Aorta (tissue), 5 donors: ENCODE measurements around the gene ANKRD2. TPM values are rescaled to one million over a fixed set of nuclear protein-coding genes. Genes with fewer than 3 reads are reported as not detected.

ENCODE experiments used
- ATAC-seq: fragments of 200-7000 bp; cut with Tn5 transposase; one replicate; pipeline ENCODE4 v1.9.1; 2022; ENCODE audit warnings: moderate library complexity; ENCODE audit not compliant: low FRiP score
- DNase-seq, 2 donors: peaks; one replicate each; pipeline ENCODE4 v3.0.0-alpha.2; 2020
- H3K27ac ChIP-seq, 2 donors: one replicate each; pipeline ENCODE4 v1.5.1; 2013; ENCODE audit warnings: low read length in 2 of 2, mild to moderate bottlenecking in 2 of 2, moderate library complexity in 2 of 2, control low read depth in 1 of 2, inconsistent platforms in 1 of 2, low read depth in 1 of 2
- H3K27me3 ChIP-seq, 2 donors: one replicate each; pipeline ENCODE4 v1.6.1; 2013; ENCODE audit warnings: control low read depth in 1 of 2, low read length in 1 of 2, mild to moderate bottlenecking in 1 of 2, moderate library complexity in 1 of 2; ENCODE audit not compliant: insufficient read depth in 2 of 2, control insufficient read depth in 1 of 2
- H3K36me3 ChIP-seq, 2 donors: one replicate each; pipeline ENCODE4 v1.6.1; 2013; ENCODE audit warnings: control low read depth in 1 of 2, low read length in 1 of 2, mild to moderate bottlenecking in 1 of 2; ENCODE audit not compliant: insufficient read depth in 2 of 2, control insufficient read depth in 1 of 2
- H3K4me1 ChIP-seq, 2 donors: one replicate each; pipeline ENCODE4 v1.6.1; 2013; ENCODE audit warnings: low read length in 2 of 2, control low read depth in 1 of 2, mild to moderate bottlenecking in 1 of 2, moderate library complexity in 1 of 2; ENCODE audit not compliant: insufficient read depth in 2 of 2, control insufficient read depth in 1 of 2
- H3K4me3 ChIP-seq, 2 donors: one replicate each; pipeline ENCODE4 v1.5.1; 2013; ENCODE audit warnings: low read length in 2 of 2, control low read depth in 1 of 2, mild to moderate bottlenecking in 1 of 2
- H3K9me3 ChIP-seq: one replicate; pipeline ENCODE4 v1.6.1; 2013; ENCODE audit warnings: mild to moderate bottlenecking, low read length; ENCODE audit not compliant: control insufficient read depth
- WGBS, 2 donors: extraction: QIAGEN DNeasy Blood & Tissue Kit; methylation state at CpG; one replicate each; pipeline ENCODE4 v1.1.7; 2013; 5-methylcytosine and 5-hydroxymethylcytosine counted together
- intact Hi-C, 2 donors: fragments of 100-400 bp; cut with DNase I; formaldehyde crosslinking; loops; one replicate each; pipeline versions ENCODE4 v1.14.2 to v1.15.0; 2022
- polyA plus RNA-seq, 2 donors: library from polyadenylated mRNA; stranded (reverse); fragments of 200-250 nt; gene quantifications; one replicate each; pipeline ENCODE4 v1.2.3, GENCODE V29; 2013
- total RNA-seq, 2 donors: library from RNA; stranded (reverse); fragmentation: NEBNext Ultra II Directional; extraction: Animal tissue kit (Norgen Biotek cat#: 25700); gene quantifications; one replicate each; pipeline ENCODE4 v1.2.1, GENCODE V29; 2021
- donor health status: healthy with polysubstance abuse.
- donor health status: Bipolar disorder and iron deficiency.
- donor health status: DM: no; HTN: no; CAD: no.
- donor health status: DM: no; HTN: no; CAD: no.
- donor health status: DM: yes; HTN: yes; CAD: no.

The ANKRD2 gene
- total and polyA plus RNA-seq, 4 donors: 0.39 to 3.1 (median 1.1) TPM

DNA sequence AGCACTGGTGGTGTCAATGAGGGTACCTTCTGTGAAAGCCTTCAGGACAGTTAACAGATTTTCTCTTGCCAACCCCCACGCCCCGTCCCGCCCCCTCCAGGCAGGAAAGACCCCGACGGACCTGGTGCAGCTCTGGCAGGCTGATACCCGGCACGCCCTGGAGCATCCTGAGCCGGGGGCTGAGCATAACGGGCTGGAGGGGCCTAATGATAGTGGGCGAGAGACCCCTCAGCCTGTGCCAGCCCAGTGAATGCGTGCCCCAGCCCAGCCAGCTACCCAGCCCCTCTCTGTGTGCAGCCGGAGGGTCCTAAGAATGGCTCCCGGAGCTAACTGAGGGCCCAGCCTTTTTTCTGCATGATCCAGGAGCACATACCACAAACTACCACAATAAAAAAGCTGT is 10.9 kb downstream of the ANKRD2 start:
- Histone ChIP-seq H3K36me3 (no peaks in the 10 kb centered on the region), H3K4me1 (no peaks in the 10 kb centered on the region), H3K27ac (no peak overlapping the region), H3K9me3 (no peaks in the 10 kb centered on the region), H3K27me3 (no peaks in the 10 kb centered on the region), H3K4me3 (no peak overlapping the region)
- WGBS, 2 donors: 93 to 94% methylated on average over 13 of the region's 13 CpGs
- DNase-seq (peak in 1 of 2 donors; percentile 63), ATAC-seq (no peak)
- intact Hi-C loops: no loop called here

DNA sequence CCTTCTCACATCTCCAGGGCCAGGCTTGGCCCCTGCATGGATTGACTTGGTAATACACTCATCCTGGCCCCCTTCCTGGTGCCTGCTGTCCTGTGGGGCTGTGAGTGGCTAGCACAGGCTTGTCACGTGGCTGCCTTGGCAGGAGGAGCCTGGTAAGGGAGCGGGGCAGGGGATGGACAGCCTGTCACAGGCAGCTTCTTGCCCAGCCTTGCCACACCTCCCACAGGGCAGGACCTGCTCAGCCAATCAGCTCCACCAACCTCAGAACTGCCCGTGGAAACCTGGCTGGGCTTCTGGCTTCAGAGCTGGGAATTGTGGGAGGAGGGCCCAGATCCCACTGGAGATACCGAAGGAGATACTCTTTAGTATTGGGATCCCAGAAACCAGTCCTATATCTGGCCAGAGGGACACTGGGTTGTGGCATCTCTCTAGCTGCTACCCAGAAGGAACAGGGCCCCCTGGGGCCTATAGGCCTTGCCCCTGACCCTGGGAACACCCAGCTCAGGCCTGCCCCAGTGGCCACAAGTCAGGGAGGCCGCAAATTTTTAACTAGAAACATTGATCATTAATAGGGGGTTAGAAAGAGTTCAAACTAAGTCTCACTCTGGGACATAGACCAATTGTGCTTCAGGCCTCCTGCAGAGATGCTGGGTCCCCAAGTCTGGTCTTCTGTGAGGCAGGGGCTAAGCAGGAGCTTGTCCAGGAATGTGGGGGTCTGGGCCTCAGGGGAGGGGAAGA is 11.7 kb downstream of the ANKRD2 start, which contains the start of gene HOGA1:
Gene HOGA1, plus strand, starts transcription at position 330 of the 738 bp plus-strand sequence. Its CDS starts 315 bp downstream, at position 645.
- H3K27ac ChIP-seq: peak within 1 kb of the TSS in 1 of 2 donors; percentile 16
- H3K4me1 ChIP-seq: no peaks in the 10 kb centered on the region
- H3K36me3 ChIP-seq: no peaks in the 10 kb centered on the region
- intact Hi-C loops: no loop called here
- WGBS, 2 donors: 18 to 27% methylated on average over 4 to 5 of the region's 5 CpGs
- H3K27me3 ChIP-seq: no peaks in the 10 kb centered on the region
- DNase-seq (peak; percentile 87 to 94), ATAC-seq (peak; percentile 91)
- H3K4me3 ChIP-seq: no peak within 1 kb of the TSS
- no peaks in the 10 kb centered on the region for H3K9me3 ChIP-seq

DNA sequence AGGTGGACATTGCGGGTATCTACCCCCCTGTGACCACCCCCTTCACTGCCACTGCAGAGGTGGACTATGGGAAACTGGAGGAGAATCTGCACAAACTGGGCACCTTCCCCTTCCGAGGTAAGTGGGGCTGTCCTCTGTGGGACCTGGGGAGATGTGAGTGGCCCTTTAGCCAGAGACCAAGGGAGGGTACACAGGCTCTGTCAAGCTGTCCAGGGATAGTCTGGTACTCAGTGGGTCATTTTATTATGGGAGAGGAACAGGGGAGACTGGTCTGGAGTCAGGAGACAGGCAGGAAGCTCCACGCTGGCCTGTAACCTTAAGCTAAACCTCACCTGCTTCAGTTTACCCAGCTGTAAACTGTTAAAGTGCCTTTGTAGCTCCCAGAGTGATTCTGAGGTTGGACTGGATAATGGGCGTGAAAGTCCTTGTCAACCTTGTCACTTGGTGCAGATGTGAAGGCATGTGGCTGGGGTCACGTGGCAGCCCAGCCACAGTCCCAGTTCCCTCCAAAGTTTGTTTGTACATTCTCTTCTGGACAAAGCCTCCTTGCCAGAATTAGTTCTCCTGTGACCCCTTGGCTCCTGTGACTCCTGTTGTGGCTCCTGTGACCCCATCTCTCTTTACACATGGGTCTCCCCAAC is 12.3 kb downstream of the ANKRD2 start:
- no peaks in the 10 kb centered on the region for H3K9me3 ChIP-seq
- H3K27me3 ChIP-seq: no peaks in the 10 kb centered on the region
- intact Hi-C loops: no loop called here
- WGBS, 2 donors: 73 to 80% methylated on average over 5 of the region's 5 CpGs
- H3K27ac ChIP-seq: peak overlapping the region in 1 of 2 donors; percentile 16
- no peaks in the 10 kb centered on the region for H3K36me3 ChIP-seq
- no peak overlapping the region for H3K4me3 ChIP-seq
- ATAC-seq: no peak
- DNase-seq: peak in 1 of 2 donors; percentile 61
- no peaks in the 10 kb centered on the region for H3K4me1 ChIP-seq

DNA sequence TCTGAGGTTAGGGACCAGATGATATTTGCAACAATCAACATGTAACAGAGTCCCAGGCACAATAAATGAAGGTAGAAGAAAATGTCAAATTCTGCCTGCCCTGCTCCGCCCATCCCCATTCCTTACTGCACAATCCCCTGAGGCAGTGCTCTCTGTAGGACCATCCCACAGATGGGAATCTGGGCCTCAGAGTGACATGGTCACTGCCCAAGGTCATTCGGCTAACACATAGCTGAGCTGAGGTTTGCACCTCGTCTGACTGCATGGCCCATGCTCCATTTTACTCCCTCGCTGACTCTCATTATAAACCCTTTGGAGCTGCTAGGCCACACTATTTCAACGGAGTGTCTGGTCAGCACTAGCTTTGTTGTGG is 12.8 kb downstream of the ANKRD2 start:
- H3K27me3 ChIP-seq: no peaks in the 10 kb centered on the region
- H3K36me3 ChIP-seq: no peaks in the 10 kb centered on the region
- H3K27ac ChIP-seq: no peak overlapping the region
- no peaks in the 10 kb centered on the region for H3K9me3 ChIP-seq
- no peak overlapping the region for H3K4me3 ChIP-seq
- DNase-seq (no peak), ATAC-seq (no peak)
- intact Hi-C loops: no loop called here
- no peaks in the 10 kb centered on the region for H3K4me1 ChIP-seq
- 92 to 94% methylated on average over 5 of the region's 5 CpGs for WGBS, 2 donors

DNA sequence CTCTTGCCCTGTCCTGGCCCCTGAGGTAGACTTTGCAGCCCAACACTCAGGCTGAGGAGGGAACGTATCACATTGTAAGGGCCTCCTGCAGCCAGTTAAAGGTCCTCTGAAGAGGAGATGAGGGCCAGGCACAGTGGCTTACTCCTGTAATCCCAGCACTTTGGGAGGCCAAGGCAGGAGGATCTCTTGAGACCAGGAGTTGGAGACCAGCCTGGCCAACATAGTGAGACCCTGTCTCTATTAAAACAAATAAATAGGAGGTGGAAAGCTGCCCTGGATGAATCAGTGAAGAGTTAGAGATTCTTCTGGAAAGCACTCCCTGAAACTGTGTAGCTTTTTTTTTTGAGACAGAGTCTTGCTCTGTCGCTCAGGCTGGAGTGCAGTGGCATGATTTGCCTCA is 14.6 kb downstream of the ANKRD2 start:
- Histone ChIP-seq H3K4me3 (no peak overlapping the region), H3K27ac (no peak overlapping the region), H3K9me3 (no peaks in the 10 kb centered on the region), H3K36me3 (no peaks in the 10 kb centered on the region), H3K4me1 (no peaks in the 10 kb centered on the region), H3K27me3 (no peaks in the 10 kb centered on the region)
- intact Hi-C loops: no loop called here
- DNase-seq (peak in 1 of 2 donors; percentile 22), ATAC-seq (no peak)
- 85 to 88% methylated on average over 2 of the region's 2 CpGs for WGBS, 2 donors

DNA sequence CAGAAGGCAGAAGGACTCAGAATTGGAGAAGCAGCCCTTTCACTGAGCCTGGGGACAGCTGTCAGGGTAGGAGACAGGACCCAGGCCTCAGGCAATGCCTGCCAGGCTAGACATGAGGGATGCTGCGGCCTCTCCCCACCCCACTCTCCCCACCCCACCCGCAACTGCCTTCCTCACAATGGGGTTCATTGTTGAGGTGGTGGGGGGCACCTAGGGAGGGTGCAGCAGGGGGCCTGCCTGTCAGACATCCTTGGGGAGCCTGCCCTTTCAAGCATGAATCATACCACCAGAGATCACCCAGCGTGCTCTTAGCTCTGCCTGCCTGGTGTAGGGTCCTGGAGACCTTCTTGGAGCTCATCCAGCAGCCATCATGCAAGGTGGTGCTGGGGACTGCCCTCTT is 16.9 kb downstream of the ANKRD2 start, which contains the start of gene C10orf62:
Gene C10orf62, plus strand, starts transcription at position 243 of the 400 bp plus-strand sequence. CDS start 177 bp downstream, outside the sequence.
- Histone ChIP-seq H3K36me3 (no peaks in the 10 kb centered on the region), H3K4me1 (no peaks in the 10 kb centered on the region), H3K27me3 (no peaks in the 10 kb centered on the region), H3K27ac (no peak within 1 kb of the TSS), H3K9me3 (no peaks in the 10 kb centered on the region), H3K4me3 (no peak within 1 kb of the TSS)
- intact Hi-C loops: no loop called here
- no peak for DNase-seq
- no peak for ATAC-seq
- 92 to 93% methylated on average over 3 of the region's 3 CpGs for WGBS, 2 donors

DNA sequence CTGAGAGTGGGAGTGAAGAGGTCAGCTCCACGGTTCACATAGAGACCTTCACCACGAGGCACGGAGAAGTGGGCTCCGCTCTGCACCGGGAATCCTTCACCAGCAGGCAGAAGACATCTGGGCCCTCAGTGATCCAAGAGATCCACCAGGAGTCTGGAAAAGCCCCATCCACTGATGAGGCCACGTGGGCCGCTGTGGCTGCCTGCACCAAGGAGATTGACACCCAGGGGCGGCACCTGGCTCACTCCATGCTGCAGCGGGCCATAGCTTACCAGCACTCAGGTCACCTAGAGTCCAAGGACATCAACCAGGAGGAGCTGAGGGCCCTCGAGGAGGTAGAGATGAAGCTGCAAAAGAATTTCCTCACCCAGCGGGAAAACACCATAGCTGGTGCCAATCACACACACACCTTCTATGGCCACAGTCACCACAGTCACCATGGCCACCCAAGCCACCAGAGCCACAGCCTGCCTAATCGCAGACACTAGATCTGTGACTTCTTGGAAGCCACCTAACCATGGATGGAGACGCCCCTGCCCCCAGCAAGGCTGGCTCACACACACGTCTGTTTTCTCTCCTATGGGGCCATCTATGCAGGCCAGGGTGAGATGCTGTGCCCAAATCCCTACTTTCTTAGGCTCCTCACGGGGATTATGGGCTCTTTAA is 17.6 kb downstream of the ANKRD2 start:
- ATAC-seq (no peak), DNase-seq (no peak)
- intact Hi-C loops: no loop called here
- no peaks in the 10 kb centered on the region for H3K9me3 ChIP-seq
- H3K4me3 ChIP-seq: no peak overlapping the region
- no peaks in the 10 kb centered on the region for H3K4me1 ChIP-seq
- no peaks in the 10 kb centered on the region for H3K27me3 ChIP-seq
- no peaks in the 10 kb centered on the region for H3K36me3 ChIP-seq
- H3K27ac ChIP-seq: no peak overlapping the region
- WGBS, 2 donors: 89 to 91% methylated on average over 15 of the region's 15 CpGs

DNA sequence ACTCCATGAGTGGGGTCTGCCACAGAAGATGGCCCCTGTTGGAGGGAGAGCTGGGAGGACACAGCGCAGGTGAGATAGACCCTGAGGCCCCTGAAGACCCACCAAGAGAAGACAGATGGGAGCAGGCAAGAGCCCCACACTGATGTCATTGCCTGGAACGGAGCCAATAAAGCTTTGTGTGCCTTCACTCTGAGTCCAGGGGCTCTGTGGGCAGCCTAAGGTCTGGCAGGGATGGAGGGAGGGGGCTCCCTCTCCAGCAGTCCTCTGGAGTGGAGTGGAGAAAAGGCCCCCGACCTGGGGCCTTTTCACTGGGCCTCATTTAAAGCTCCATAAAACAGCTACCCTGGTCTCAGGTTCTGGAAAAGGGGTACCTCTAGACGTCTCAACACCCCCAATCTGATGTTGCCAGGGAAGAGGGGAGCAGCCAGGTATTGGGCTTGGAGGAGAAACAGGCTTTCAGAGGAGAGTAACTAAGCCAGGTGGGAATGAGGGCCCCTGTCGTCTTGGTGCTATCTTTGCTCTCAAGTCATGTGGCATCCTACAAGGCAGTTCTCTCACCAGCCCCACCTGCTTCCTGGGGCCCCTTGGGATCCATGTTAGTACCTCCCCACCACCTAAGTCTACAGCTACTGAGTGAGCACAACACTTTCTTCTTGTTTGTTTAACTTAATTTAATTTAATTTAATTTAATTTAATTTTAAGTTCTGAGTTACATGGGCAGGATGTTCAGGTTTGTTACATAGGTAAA is 18.3 kb downstream of the ANKRD2 start:
- no peaks in the 10 kb centered on the region for H3K9me3 ChIP-seq
- no peaks in the 10 kb centered on the region for H3K36me3 ChIP-seq
- no peak overlapping the region for H3K27ac ChIP-seq
- intact Hi-C loops: no loop called here
- WGBS, 2 donors: 65 to 70% methylated on average over 5 of the region's 5 CpGs
- no peaks in the 10 kb centered on the region for H3K4me1 ChIP-seq
- DNase-seq (no peak), ATAC-seq (no peak)
- H3K4me3 ChIP-seq: no peak overlapping the region
- H3K27me3 ChIP-seq: no peaks in the 10 kb centered on the region
